ENCODE measurements around the gene MAPK4. TPM values are rescaled to one million over a fixed set of nuclear protein-coding genes. Genes with fewer than 3 reads are reported as not detected.
A peak's percentile ranks its signal among the peaks of the same experiment; 100 is the strongest.

MAPK4 gene
- total RNA-seq, 1 donor from 2014 or later = 9.3 TPM

DNA sequence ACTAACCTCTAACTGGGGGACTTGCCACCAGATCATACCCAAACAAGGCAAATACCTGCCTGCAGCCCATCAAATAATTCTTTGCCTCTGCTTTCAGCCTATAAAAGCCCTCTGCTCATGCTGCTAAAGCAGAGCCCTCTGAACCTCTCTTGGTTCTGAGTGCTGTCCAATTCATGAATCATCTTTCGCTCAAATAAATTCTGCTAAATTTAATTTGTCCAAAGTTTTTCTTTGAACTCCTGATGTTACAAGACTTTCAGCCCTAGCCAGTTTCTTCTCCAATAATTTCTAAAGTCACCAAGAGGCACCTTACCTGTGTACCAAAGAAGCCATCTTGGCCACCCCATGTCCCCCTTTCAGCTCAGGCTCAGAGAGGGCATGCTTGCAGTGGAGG is 188.0 kb downstream of the MAPK4 start:
- H3K4me3 Mint-ChIP-seq = no peak overlapping the region
- peak overlapping the region; percentile 22 for H3K27ac Mint-ChIP-seq (ENCODE audit: unreplicated experiment)
- no peaks in the 10 kb centered on the region for H3K36me3 Mint-ChIP-seq (ENCODE audit: low read depth)
- peaks cover 41% of the 10 kb centered on the region for H3K4me1 Mint-ChIP-seq
- TF ChIP-seq, protein P1, sequence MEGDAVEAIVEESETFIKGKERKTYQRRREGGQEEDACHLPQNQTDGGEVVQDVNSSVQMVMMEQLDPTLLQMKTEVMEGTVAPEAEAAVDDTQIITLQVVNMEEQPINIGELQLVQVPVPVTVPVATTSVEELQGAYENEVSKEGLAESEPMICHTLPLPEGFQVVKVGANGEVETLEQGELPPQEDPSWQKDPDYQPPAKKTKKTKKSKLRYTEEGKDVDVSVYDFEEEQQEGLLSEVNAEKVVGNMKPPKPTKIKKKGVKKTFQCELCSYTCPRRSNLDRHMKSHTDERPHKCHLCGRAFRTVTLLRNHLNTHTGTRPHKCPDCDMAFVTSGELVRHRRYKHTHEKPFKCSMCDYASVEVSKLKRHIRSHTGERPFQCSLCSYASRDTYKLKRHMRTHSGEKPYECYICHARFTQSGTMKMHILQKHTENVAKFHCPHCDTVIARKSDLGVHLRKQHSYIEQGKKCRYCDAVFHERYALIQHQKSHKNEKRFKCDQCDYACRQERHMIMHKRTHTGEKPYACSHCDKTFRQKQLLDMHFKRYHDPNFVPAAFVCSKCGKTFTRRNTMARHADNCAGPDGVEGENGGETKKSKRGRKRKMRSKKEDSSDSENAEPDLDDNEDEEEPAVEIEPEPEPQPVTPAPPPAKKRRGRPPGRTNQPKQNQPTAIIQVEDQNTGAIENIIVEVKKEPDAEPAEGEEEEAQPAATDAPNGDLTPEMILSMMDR (conservative IDR thresholded peaks at IDR 0.05) = no peak
- DNase-seq (ENCODE audit: low read depth, low spot score) = no peak
- H3K9me3 Mint-ChIP-seq = peaks cover 2% of the 10 kb centered on the region
- H3K27me3 Mint-ChIP-seq (ENCODE audit: low read depth) = no peaks in the 10 kb centered on the region

DNA sequence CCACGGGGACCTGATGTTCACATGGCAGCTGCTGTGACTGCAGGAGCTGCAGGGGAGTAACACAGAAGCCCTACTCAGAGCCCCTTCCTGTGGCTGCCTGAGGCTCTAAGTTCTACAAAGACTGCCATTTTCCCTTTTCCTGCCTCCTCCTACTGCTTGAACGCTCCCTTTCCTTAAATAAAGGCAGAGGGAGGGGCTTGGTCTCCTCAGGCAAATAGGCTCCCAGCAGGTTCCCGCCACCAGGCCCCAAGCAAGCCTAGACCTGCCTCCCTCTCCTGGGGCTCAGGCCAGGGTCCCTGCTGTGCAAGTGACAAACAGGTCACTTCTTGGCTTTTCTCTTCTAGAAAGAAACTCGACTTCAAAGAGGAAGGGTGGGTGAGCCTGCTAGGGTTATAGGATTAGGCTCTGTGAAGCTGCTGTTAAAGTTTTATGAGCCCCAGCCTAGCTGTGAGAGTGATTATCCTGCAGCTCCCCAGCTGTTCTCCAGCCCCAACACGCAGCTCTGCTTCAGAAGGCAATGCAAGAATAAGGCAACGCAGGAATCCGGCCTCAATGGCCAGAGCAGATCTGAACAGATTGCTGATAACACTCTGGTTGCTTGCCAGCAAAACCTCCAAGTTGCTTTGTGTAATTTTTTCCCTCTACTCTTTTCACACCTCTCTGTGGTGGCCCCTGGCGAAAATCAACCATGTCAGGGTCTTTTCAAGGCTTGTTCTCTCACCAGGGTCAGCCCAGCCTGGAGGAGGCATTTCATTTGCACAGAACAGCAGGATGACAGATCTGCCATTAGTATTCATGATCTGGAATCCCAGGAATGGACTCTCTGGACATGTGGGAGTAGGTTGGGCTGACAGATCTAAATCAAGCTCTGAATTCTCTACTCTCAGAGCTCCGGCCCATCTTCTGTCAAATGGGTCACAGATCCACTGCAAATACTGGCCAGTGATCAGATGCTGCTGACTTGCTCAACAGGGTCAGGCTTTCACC is 188.6 kb downstream of the MAPK4 start:
- H3K4me3 Mint-ChIP-seq = no peak overlapping the region
- TF ChIP-seq, protein P1 (conservative IDR thresholded peaks at IDR 0.05) = no peak
- H3K4me1 Mint-ChIP-seq = peaks cover 41% of the 10 kb centered on the region

DNA sequence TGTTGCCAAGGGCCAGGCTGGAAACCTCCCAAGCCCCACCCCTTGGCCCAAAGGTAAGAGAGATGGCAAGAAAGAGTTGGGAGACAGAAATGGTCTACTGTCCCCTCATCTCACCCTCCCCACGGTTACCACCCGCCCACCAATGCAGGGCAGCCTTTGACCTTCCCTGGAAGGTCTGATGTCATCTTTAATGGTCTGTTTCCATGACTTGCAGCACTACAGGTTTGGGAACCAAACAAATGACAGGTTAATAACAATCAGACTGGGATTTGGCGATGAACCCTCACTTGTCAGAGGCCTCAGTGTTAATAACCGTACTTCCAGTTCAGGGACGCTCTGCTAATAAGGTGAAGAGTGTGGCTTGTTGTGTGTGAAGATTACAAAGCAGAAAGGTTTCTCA is 189.5 kb downstream of the MAPK4 start:
- no peak for DNase-seq (ENCODE audit: low read depth, low spot score)
- H3K9me3 Mint-ChIP-seq = peaks cover 2% of the 10 kb centered on the region
- no peaks in the 10 kb centered on the region for H3K36me3 Mint-ChIP-seq (ENCODE audit: low read depth)
- peak overlapping the region; percentile 78 for H3K27ac Mint-ChIP-seq (ENCODE audit: unreplicated experiment)
- TF ChIP-seq, protein P1 (conservative IDR thresholded peaks at IDR 0.05) = no peak
- H3K27me3 Mint-ChIP-seq (ENCODE audit: low read depth) = no peaks in the 10 kb centered on the region
- peaks cover 41% of the 10 kb centered on the region for H3K4me1 Mint-ChIP-seq
- no peak overlapping the region for H3K4me3 Mint-ChIP-seq

More for the DNA sequence above, 188.6 kb downstream of the MAPK4 start:
- DNase-seq (ENCODE audit: low read depth, low spot score) = peak; percentile 19
- Mint-ChIP-seq H3K9me3 (peaks cover 2% of the 10 kb centered on the region), H3K27me3 (ENCODE audit: low read depth) (no peaks in the 10 kb centered on the region), H3K36me3 (ENCODE audit: low read depth) (no peaks in the 10 kb centered on the region), H3K27ac (ENCODE audit: unreplicated experiment) (peak overlapping the region; percentile 93)

DNA sequence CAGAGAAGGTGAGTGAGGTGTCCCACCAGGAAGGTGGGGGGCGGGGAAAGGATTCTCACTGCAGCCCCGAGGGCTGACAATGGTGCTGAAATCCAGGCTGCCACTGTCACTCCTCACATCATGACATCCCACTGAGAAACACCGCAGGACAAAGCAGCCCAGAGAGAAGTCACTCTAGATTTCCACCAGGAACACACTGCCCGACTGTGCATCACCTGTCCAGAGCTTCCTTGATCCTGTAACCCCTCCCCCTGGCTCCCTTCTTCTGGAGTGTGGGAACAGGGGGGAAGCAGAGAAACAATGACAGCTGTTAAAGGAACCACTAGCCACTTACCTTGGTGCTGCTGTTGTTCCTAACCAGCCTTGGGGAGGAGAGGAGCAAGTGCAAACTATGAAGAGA is 190.1 kb downstream of the MAPK4 start:
- H3K9me3 Mint-ChIP-seq = peaks cover 2% of the 10 kb centered on the region
- H3K27me3 Mint-ChIP-seq (ENCODE audit: low read depth) = no peaks in the 10 kb centered on the region
- H3K27ac Mint-ChIP-seq (ENCODE audit: unreplicated experiment) = peak overlapping the region; percentile 78
- TF ChIP-seq, protein P1 (conservative IDR thresholded peaks at IDR 0.05) = no peak
- peaks cover 41% of the 10 kb centered on the region for H3K4me1 Mint-ChIP-seq
- DNase-seq (ENCODE audit: low read depth, low spot score) = no peak
- no peaks in the 10 kb centered on the region for H3K36me3 Mint-ChIP-seq (ENCODE audit: low read depth)
- no peak overlapping the region for H3K4me3 Mint-ChIP-seq

DNA sequence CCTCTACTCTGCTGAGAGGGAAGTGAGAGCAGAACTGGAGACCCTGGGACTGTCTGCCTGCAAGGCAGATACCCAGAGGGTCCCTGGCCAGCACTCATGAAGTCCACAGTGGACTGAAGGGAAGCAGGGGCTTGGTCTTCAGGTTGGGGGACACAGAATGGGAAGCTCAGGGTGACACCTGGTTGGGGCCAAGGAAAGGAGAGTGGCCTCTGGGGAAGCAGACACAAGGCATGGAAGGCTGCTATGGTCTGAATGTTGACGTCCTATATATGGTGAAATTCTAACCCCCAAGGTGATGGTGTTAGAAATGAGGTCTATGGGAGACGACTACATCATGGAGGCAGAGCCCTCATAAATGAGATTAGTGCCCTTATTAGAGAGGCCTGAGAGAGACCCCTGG is 190.7 kb downstream of the MAPK4 start:
- H3K36me3 Mint-ChIP-seq (ENCODE audit: low read depth) = no peaks in the 10 kb centered on the region
- TF ChIP-seq, protein P1 (conservative IDR thresholded peaks at IDR 0.05) = no peak
- H3K27me3 Mint-ChIP-seq (ENCODE audit: low read depth) = no peaks in the 10 kb centered on the region
- no peak for DNase-seq (ENCODE audit: low read depth, low spot score)
- H3K4me3 Mint-ChIP-seq = no peak overlapping the region
- H3K4me1 Mint-ChIP-seq = peaks cover 41% of the 10 kb centered on the region
- peaks cover 2% of the 10 kb centered on the region for H3K9me3 Mint-ChIP-seq
- H3K27ac Mint-ChIP-seq (ENCODE audit: unreplicated experiment) = no peak overlapping the region
